Fibroblast of skin of left biceps (primary cell): ENCODE data around the gene RNASEL.

Experiments used
- DNase-seq, 2 experiments: peaks; one replicate each; pipeline ENCODE4 v3.0.0-alpha.2; 2013; ENCODE audit warnings: low read depth in 2 of 2

Gene RNASEL

GRCh38 chr1:182620924-182621585 is 32.0 kb upstream of the RNASEL start:
- DNase-seq = no peak

- DNase-seq = no peak
Observed at GRCh38 chr1:182617734-182618351, 28.8 kb upstream of the RNASEL start.

- no peak for DNase-seq
Observed at GRCh38 chr1:182617014-182617429, 28.0 kb upstream of the RNASEL start.

GRCh38 chr1:182616130-182617013 is 27.3 kb upstream of the RNASEL start:
- peak; percentile 78 to 82 for DNase-seq

GRCh38 chr1:182615468-182616129 is 26.5 kb upstream of the RNASEL start:
- DNase-seq = no peak

- DNase-seq = peak; percentile 70 to 73
Observed at GRCh38 chr1:182614796-182615454, 25.9 kb upstream of the RNASEL start.

GRCh38 chr1:182611787-182612186 is 22.7 kb upstream of the RNASEL start:
- no peak for DNase-seq

- no peak for DNase-seq
Observed at GRCh38 chr1:182611326-182611725, 22.3 kb upstream of the RNASEL start.

GRCh38 chr1:182610606-182611194 is 21.6 kb upstream of the RNASEL start:
- no peak for DNase-seq

- no peak for DNase-seq
Observed at GRCh38 chr1:182608845-182609610, 20.0 kb upstream of the RNASEL start.

GRCh38 chr1:182608236-182608635 is 19.2 kb upstream of the RNASEL start:
- no peak for DNase-seq

- no peak for DNase-seq
Observed at GRCh38 chr1:182607566-182607965, 18.5 kb upstream of the RNASEL start.

GRCh38 chr1:182604175-182605164 is 15.4 kb upstream of the RNASEL start, which contains the start of gene RGS16:
Gene RGS16, minus strand, starts transcription at chr1:182604389. Its CDS starts 130 bp downstream, at chr1:182604259.
- no peak for DNase-seq

- DNase-seq = no peak
Observed at GRCh38 chr1:182603646-182604174, 14.7 kb upstream of the RNASEL start.

- no peak for DNase-seq
Observed at GRCh38 chr1:182602935-182603645, 14.0 kb upstream of the RNASEL start.

- DNase-seq = no peak
Observed at GRCh38 chr1:182601913-182602312, 12.9 kb upstream of the RNASEL start.

- no peak for DNase-seq
Observed at GRCh38 chr1:182601416-182601786, 12.3 kb upstream of the RNASEL start.

GRCh38 chr1:182600745-182601415 is 11.8 kb upstream of the RNASEL start:
- DNase-seq = no peak
